ENCODE data around the gene SLC1A2.

The SLC1A2 gene

GRCh38 chr11:35347173-35347878, 72.0 kb downstream of the SLC1A2 start:
- Histone ChIP-seq H3K27me3 (ENCODE audit: insufficient read depth, low read length, poor library complexity, severe bottlenecking) (no peaks in the 10 kb centered on the region), H2AFZ (ENCODE audit: low read length) (no peak overlapping the region), H3K4me1 (ENCODE audit: insufficient read depth, low read length, poor library complexity, severe bottlenecking) (peaks cover 6% of the 10 kb centered on the region), H3F3A (ENCODE audit: low read depth) (no peaks in the 10 kb centered on the region), H3K36me3 (ENCODE audit: insufficient read depth, low read length) (no peaks in the 10 kb centered on the region), H3K4me2 (ENCODE audit: low read depth, low read length, poor library complexity, severe bottlenecking) (no peak overlapping the region), H3K79me2 (ENCODE audit: insufficient read depth, low read length) (no peaks in the 10 kb centered on the region), H3K9ac (ENCODE audit: low read depth, low read length, poor library complexity, severe bottlenecking) (no peak overlapping the region), H4K20me1 (ENCODE audit: insufficient read depth, low read length, poor library complexity, severe bottlenecking) (no peaks in the 10 kb centered on the region), H3K9me3 (ENCODE audit: insufficient read depth, low read depth, low read length) (no peaks in the 10 kb centered on the region), H3K4me3 (ENCODE audit: low read length, poor library complexity, severe bottlenecking) (no peak overlapping the region), H3K9me2 (replicated peaks; ENCODE audit: low read depth, low read length) (no peaks in the 10 kb centered on the region)
- TF ChIP-seq CTCF (conservative IDR thresholded peaks at IDR 0.05; ENCODE audit: low read length) (no peak), EZH2phosphoT487 (IDR thresholded peaks at IDR 0.05; ENCODE audit: borderline replicate concordance) (no peak)

GRCh38 chr11:35346472-35347156, 72.7 kb downstream of the SLC1A2 start:
- Histone ChIP-seq H3K27me3 (ENCODE audit: insufficient read depth, low read length, poor library complexity, severe bottlenecking) (no peaks in the 10 kb centered on the region), H4K20me1 (ENCODE audit: insufficient read depth, low read length, poor library complexity, severe bottlenecking) (no peaks in the 10 kb centered on the region), H3K9ac (ENCODE audit: low read depth, low read length, poor library complexity, severe bottlenecking) (no peak overlapping the region), H3K4me2 (ENCODE audit: low read depth, low read length, poor library complexity, severe bottlenecking) (no peak overlapping the region), H3K9me3 (ENCODE audit: insufficient read depth, low read depth, low read length) (no peaks in the 10 kb centered on the region), H3K79me2 (ENCODE audit: insufficient read depth, low read length) (no peaks in the 10 kb centered on the region), H2AFZ (ENCODE audit: low read length) (no peak overlapping the region), H3K4me1 (ENCODE audit: insufficient read depth, low read length, poor library complexity, severe bottlenecking) (peaks cover 6% of the 10 kb centered on the region), H3F3A (ENCODE audit: low read depth) (no peaks in the 10 kb centered on the region), H3K9me2 (replicated peaks; ENCODE audit: low read depth, low read length) (no peaks in the 10 kb centered on the region), H3K36me3 (ENCODE audit: insufficient read depth, low read length) (no peaks in the 10 kb centered on the region), H3K4me3 (ENCODE audit: low read length, poor library complexity, severe bottlenecking) (no peak overlapping the region)
- TF ChIP-seq EZH2phosphoT487 (IDR thresholded peaks at IDR 0.05; ENCODE audit: borderline replicate concordance) (no peak), CTCF (conservative IDR thresholded peaks at IDR 0.05; ENCODE audit: low read length) (no peak)

GRCh38 chr11:35344681-35345574, 74.4 kb downstream of the SLC1A2 start:
- H3K79me2 ChIP-seq (ENCODE audit: insufficient read depth, low read length), result no peaks in the 10 kb centered on the region

More at GRCh38 chr11:35344681-35345574, 74.4 kb downstream of the SLC1A2 start:
- no peak overlapping the region for H3K4me3 ChIP-seq (ENCODE audit: low read length, poor library complexity, severe bottlenecking)
- no peaks in the 10 kb centered on the region for H3K9me3 ChIP-seq (ENCODE audit: insufficient read depth, low read depth, low read length)
- no peak overlapping the region for H2AFZ ChIP-seq (ENCODE audit: low read length)
- H4K20me1 ChIP-seq (ENCODE audit: insufficient read depth, low read length, poor library complexity, severe bottlenecking), result no peaks in the 10 kb centered on the region
- H3K4me1 ChIP-seq (ENCODE audit: insufficient read depth, low read length, poor library complexity, severe bottlenecking), result peaks cover 6% of the 10 kb centered on the region
- H3K9me2 ChIP-seq (replicated peaks; ENCODE audit: low read depth, low read length), result no peaks in the 10 kb centered on the region
- no peaks in the 10 kb centered on the region for H3K27me3 ChIP-seq (ENCODE audit: insufficient read depth, low read length, poor library complexity, severe bottlenecking)
- no peaks in the 10 kb centered on the region for H3F3A ChIP-seq (ENCODE audit: low read depth)
- no peaks in the 10 kb centered on the region for H3K36me3 ChIP-seq (ENCODE audit: insufficient read depth, low read length)
- H3K9ac ChIP-seq (ENCODE audit: low read depth, low read length, poor library complexity, severe bottlenecking), result no peak overlapping the region
- H3K4me2 ChIP-seq (ENCODE audit: low read depth, low read length, poor library complexity, severe bottlenecking), result no peak overlapping the region
- no peak for TF ChIP-seq CTCF (conservative IDR thresholded peaks at IDR 0.05; ENCODE audit: low read length)

Data from Loucy (cell line).